Activated naive CD4-positive, alpha-beta T cell treated with anti-CD3 and anti-CD28 coated beads, Interleukin-2, amount 50 U/mL, for 16 hours (primary cell): ENCODE data around the gene TMEM229B.
"Not testable (repeated sequence)": the region's sequence is repeated elsewhere in the genome, so short reads cannot be mapped to it uniquely, and the experiment has no call there.

ENCODE experiments used
- DNase-seq: peaks from one replicate; pipeline ENCODE4 v3.0.0-alpha.2; 2020

TMEM229B gene

GRCh38 chr14:67451667-67452066 lies 36.9 kb downstream of the TMEM229B start:
- DNase-seq, result not testable (repeated sequence)

- DNase-seq, result no peak
Observed at GRCh38 chr14:67449096-67449495, 39.4 kb downstream of the TMEM229B start.

- DNase-seq, result no peak
Observed at GRCh38 chr14:67447033-67447381, 41.5 kb downstream of the TMEM229B start.

GRCh38 chr14:67446371-67447032 lies 42.0 kb downstream of the TMEM229B start:
- DNase-seq, result no peak

GRCh38 chr14:67444395-67444794 lies 44.1 kb downstream of the TMEM229B start:
- no peak for DNase-seq

- DNase-seq, result no peak
Observed at GRCh38 chr14:67442139-67442906, 46.2 kb downstream of the TMEM229B start.

- DNase-seq, result no peak
Observed at GRCh38 chr14:67441672-67442071, 46.8 kb downstream of the TMEM229B start.

- no peak for DNase-seq
Observed at GRCh38 chr14:67441256-67441655, 47.3 kb downstream of the TMEM229B start.

- no peak for DNase-seq
Observed at GRCh38 chr14:67440513-67440912, 48.0 kb downstream of the TMEM229B start.

GRCh38 chr14:67438969-67439368 lies 49.6 kb downstream of the TMEM229B start:
- no peak for DNase-seq

GRCh38 chr14:67436006-67436866 lies 52.3 kb downstream of the TMEM229B start:
- no peak for DNase-seq

GRCh38 chr14:67435603-67436002 lies 52.9 kb downstream of the TMEM229B start:
- DNase-seq, result no peak

GRCh38 chr14:67432050-67432564 lies 56.4 kb downstream of the TMEM229B start:
- no peak for DNase-seq

- no peak for DNase-seq
Observed at GRCh38 chr14:67429510-67430205, 58.9 kb downstream of the TMEM229B start.

- no peak for DNase-seq
Observed at GRCh38 chr14:67428501-67429031, 60.0 kb downstream of the TMEM229B start.

- DNase-seq, result peak; percentile 70
Observed at GRCh38 chr14:67426983-67427606, 61.4 kb downstream of the TMEM229B start.

- DNase-seq, result no peak
Observed at GRCh38 chr14:67426161-67426560, 62.4 kb downstream of the TMEM229B start.

- no peak for DNase-seq
Observed at GRCh38 chr14:67425608-67426007, 62.9 kb downstream of the TMEM229B start.

GRCh38 chr14:67424539-67424938 lies 64.0 kb downstream of the TMEM229B start:
- no peak for DNase-seq

- DNase-seq, result no peak
Observed at GRCh38 chr14:67423424-67423823, 65.1 kb downstream of the TMEM229B start.

GRCh38 chr14:67421356-67422224 lies 66.9 kb downstream of the TMEM229B start:
- no peak for DNase-seq
